Measurements from ENCODE around the gene ABTB1. TPM values are rescaled to one million over a fixed set of nuclear protein-coding genes. Genes with fewer than 3 reads are reported as not detected.
A peak's percentile ranks its signal among the peaks of the same experiment; 100 is the strongest.

Gene ABTB1
- total and polyA plus RNA-seq, 2 of the 13 experiments (the other 11 are each of a cell fraction or from before 2014, with no cell fraction given) = 0.42 to 14.5 TPM

DNA sequence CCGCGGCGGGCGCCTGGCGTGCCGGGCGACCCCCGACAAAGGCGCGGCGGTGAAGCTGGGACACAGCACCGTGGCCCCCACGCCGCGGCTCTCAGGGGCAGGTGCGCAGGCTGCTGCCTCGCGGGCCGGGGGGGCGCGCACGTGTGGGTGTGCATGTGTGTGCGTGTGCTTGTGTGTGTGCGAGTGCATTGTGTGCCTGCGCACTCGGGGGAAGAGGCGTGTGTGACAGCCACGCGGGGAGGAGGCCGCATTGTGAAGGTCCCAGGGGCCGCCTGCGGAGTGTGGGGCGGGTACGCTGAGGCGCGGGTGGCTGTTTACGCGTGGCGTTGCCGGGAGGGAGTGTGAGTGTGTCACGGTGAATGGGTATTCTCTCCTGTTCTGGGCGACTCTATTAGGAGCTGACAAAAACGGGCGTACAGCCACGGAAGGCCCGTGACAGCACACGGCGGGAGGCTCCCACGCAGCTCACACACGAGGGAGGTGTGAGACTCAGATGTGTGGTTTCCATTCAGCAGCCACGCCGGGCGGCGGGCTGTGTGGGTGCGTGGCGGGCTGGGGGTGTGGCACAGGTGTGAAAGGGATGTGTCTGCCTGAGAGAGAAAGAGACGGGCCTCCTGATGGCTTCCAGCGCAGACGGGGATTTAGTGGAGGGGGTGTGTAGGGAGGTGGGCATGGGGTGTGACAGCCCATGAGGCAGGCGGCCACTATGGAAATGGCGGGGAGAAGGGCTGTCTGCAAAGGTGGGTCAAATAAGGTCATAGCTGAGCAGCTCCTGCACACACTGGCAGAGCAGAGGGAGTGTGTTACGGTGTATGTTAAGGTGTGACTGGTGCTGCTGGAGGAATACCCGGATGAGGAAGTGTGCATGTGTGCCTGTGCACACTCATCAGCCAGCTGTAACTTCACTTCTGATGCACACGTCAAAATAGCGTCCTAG is 43.0 kb upstream of the ABTB1 start (continued):
- TF ChIP-seq ZNF589 (CRISPR knock-in tag; conservative IDR thresholded peaks at IDR 0.05) = peak; percentile 3; the same call in 1 of the 2 replicates
- peak; percentile 57 for TF ChIP-seq MYC (CRISPR knock-in tag; IDR thresholded peaks at IDR 0.05; ENCODE audit: borderline replicate concordance)
- TF ChIP-seq BRD4 (CRISPR knock-in tag; IDR thresholded peaks at IDR 0.05) = 0 out of 2 replicates have a peak, but pooled peaks have one; percentile 24
- no peak for TF ChIP-seq ZNF792 (CRISPR knock-in tag; IDR thresholded peaks at IDR 0.05)
- TF ChIP-seq ZNF282 (IDR thresholded peaks at IDR 0.05; ENCODE audit: partially characterized antibody) = no peak
- TF ChIP-seq HNRNPLL (IDR thresholded peaks at IDR 0.05; ENCODE audit: low read depth, low read length, poor library complexity, severe bottlenecking) = peak; percentile 17
- TF ChIP-seq ZNF563 (CRISPR knock-in tag; IDR thresholded peaks at IDR 0.05) = no peak
- TF ChIP-seq TIGD3 (CRISPR knock-in tag; IDR thresholded peaks at IDR 0.05; ENCODE audit: borderline replicate concordance) = no peak
- TF ChIP-seq TCF7L2 (IDR thresholded peaks at IDR 0.05; ENCODE audit: low read depth, low read length) = no peak
- TF ChIP-seq, protein P1, sequence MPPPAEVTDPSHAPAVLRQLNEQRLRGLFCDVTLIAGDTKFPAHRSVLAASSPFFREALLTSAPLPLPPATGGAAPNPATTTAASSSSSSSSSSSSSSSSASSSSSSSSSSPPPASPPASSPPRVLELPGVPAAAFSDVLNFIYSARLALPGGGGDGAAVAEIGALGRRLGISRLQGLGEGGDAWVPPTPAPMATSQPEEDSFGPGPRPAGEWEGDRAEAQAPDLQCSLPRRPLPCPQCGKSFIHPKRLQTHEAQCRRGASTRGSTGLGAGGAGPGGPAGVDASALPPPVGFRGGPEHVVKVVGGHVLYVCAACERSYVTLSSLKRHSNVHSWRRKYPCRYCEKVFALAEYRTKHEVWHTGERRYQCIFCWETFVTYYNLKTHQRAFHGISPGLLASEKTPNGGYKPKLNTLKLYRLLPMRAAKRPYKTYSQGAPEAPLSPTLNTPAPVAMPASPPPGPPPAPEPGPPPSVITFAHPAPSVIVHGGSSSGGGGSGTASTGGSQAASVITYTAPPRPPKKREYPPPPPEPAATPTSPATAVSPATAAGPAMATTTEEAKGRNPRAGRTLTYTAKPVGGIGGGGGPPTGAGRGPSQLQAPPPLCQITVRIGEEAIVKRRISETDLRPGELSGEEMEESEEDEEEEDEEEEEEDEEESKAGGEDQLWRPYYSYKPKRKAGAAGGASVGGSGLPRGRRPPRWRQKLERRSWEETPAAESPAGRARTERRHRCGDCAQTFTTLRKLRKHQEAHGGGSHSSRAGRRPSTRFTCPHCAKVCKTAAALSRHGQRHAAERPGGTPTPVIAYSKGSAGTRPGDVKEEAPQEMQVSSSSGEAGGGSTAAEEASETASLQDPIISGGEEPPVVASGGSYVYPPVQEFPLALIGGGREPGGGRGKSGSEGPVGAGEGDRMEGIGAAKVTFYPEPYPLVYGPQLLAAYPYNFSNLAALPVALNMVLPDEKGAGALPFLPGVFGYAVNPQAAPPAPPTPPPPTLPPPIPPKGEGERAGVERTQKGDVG (CRISPR knock-in tag; IDR thresholded peaks at IDR 0.05; ENCODE audit: borderline replicate concordance) = peak; percentile 82; the same call in 1 of the 2 replicates
- TF ChIP-seq, protein P2, sequence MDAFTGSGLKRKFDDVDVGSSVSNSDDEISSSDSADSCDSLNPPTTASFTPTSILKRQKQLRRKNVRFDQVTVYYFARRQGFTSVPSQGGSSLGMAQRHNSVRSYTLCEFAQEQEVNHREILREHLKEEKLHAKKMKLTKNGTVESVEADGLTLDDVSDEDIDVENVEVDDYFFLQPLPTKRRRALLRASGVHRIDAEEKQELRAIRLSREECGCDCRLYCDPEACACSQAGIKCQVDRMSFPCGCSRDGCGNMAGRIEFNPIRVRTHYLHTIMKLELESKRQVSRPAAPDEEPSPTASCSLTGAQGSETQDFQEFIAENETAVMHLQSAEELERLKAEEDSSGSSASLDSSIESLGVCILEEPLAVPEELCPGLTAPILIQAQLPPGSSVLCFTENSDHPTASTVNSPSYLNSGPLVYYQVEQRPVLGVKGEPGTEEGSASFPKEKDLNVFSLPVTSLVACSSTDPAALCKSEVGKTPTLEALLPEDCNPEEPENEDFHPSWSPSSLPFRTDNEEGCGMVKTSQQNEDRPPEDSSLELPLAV (CRISPR knock-in tag; conservative IDR thresholded peaks at IDR 0.05; ENCODE audit: low read depth) = no peak
- TF ChIP-seq ZBTB3 (CRISPR knock-in tag; IDR thresholded peaks at IDR 0.05; ENCODE audit: borderline replicate concordance, low read depth) = no peak
- TF ChIP-seq, protein P3, sequence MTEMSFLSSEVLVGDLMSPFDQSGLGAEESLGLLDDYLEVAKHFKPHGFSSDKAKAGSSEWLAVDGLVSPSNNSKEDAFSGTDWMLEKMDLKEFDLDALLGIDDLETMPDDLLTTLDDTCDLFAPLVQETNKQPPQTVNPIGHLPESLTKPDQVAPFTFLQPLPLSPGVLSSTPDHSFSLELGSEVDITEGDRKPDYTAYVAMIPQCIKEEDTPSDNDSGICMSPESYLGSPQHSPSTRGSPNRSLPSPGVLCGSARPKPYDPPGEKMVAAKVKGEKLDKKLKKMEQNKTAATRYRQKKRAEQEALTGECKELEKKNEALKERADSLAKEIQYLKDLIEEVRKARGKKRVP (CRISPR knock-in tag; IDR thresholded peaks at IDR 0.05) = no peak
- TF ChIP-seq KDM5B (CRISPR knock-in tag; IDR thresholded peaks at IDR 0.05; ENCODE audit: borderline replicate concordance) = peak; percentile 17; the same call in 1 of the 2 replicates
- TF ChIP-seq, protein P4, sequence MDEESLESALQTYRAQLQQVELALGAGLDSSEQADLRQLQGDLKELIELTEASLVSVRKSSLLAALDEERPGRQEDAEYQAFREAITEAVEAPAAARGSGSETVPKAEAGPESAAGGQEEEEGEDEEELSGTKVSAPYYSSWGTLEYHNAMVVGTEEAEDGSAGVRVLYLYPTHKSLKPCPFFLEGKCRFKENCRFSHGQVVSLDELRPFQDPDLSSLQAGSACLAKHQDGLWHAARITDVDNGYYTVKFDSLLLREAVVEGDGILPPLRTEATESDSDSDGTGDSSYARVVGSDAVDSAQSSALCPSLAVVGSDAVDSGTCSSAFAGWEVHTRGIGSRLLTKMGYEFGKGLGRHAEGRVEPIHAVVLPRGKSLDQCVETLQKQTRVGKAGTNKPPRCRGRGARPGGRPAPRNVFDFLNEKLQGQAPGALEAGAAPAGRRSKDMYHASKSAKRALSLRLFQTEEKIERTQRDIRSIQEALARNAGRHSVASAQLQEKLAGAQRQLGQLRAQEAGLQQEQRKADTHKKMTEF (CRISPR knock-in tag; IDR thresholded peaks at IDR 0.05) = no peak
- no peak for TF ChIP-seq ZNF570 (CRISPR knock-in tag; IDR thresholded peaks at IDR 0.05; ENCODE audit: borderline replicate concordance)

All from HepG2 (cell line).